ENCODE measurements around the gene VDAC1.

DNA sequence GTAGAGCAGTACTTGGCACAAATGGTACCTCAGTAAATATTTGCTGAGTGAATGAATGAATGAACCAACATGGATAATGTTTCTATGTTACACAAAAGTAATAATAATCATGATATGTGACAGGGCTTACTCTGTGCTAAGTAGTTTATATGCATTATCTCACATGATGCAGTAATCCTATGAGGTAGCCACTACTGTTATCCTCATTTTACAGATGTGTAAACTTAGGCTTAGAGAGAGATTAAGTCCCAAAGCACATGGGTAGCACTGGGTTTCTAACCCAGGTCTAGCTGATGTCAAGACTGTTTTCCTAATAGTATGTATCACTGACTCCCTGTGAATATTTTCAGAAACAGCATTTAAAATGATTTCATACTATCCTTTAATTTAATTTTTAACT is 44.1 kb upstream of the VDAC1 start:
- TF ChIP-seq, protein P1, sequence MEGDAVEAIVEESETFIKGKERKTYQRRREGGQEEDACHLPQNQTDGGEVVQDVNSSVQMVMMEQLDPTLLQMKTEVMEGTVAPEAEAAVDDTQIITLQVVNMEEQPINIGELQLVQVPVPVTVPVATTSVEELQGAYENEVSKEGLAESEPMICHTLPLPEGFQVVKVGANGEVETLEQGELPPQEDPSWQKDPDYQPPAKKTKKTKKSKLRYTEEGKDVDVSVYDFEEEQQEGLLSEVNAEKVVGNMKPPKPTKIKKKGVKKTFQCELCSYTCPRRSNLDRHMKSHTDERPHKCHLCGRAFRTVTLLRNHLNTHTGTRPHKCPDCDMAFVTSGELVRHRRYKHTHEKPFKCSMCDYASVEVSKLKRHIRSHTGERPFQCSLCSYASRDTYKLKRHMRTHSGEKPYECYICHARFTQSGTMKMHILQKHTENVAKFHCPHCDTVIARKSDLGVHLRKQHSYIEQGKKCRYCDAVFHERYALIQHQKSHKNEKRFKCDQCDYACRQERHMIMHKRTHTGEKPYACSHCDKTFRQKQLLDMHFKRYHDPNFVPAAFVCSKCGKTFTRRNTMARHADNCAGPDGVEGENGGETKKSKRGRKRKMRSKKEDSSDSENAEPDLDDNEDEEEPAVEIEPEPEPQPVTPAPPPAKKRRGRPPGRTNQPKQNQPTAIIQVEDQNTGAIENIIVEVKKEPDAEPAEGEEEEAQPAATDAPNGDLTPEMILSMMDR (IDR thresholded peaks at IDR 0.05), result no peak
- TF ChIP-seq, protein P2, sequence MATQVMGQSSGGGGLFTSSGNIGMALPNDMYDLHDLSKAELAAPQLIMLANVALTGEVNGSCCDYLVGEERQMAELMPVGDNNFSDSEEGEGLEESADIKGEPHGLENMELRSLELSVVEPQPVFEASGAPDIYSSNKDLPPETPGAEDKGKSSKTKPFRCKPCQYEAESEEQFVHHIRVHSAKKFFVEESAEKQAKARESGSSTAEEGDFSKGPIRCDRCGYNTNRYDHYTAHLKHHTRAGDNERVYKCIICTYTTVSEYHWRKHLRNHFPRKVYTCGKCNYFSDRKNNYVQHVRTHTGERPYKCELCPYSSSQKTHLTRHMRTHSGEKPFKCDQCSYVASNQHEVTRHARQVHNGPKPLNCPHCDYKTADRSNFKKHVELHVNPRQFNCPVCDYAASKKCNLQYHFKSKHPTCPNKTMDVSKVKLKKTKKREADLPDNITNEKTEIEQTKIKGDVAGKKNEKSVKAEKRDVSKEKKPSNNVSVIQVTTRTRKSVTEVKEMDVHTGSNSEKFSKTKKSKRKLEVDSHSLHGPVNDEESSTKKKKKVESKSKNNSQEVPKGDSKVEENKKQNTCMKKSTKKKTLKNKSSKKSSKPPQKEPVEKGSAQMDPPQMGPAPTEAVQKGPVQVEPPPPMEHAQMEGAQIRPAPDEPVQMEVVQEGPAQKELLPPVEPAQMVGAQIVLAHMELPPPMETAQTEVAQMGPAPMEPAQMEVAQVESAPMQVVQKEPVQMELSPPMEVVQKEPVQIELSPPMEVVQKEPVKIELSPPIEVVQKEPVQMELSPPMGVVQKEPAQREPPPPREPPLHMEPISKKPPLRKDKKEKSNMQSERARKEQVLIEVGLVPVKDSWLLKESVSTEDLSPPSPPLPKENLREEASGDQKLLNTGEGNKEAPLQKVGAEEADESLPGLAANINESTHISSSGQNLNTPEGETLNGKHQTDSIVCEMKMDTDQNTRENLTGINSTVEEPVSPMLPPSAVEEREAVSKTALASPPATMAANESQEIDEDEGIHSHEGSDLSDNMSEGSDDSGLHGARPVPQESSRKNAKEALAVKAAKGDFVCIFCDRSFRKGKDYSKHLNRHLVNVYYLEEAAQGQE (IDR thresholded peaks at IDR 0.05; ENCODE audit: insufficient read depth in 1 of 2, low read depth in 2 of 2, low read length in 1 of 2), result no peak
- no peak for TF ChIP-seq POLR2AphosphoS5 (IDR thresholded peaks at IDR 0.05; ENCODE audit: low read depth, low read length)
